MCF 10A (cell line): ENCODE results near the gene INSL3. TPM values are rescaled to one million over a fixed set of nuclear protein-coding genes. Genes with fewer than 3 reads are reported as not detected.
A peak's percentile ranks its signal among the peaks of the same experiment; 100 is the strongest.
"Not testable (repeated sequence)": the region's sequence is repeated elsewhere in the genome, so short reads cannot be mapped to it uniquely, and the experiment has no call there.

Source experiments
- BruUV-seq: library from RNA; stranded (reverse); fragments of 400-500 nt; replicated peaks from 2 replicates; lab custom pipeline; 2021; lab: Mats Ljungman, UMichigan
- CTCF ChIA-PET: fragments of 300-600 bp; sonication (Branson Sonifier 250); formaldehyde crosslinking; extraction: SDS; loops from one replicate; lab custom pipeline; 2021; ENCODE audit warnings: antibody characterized with exemption, inconsistent platforms; lab: Yijun Ruan, JAX
- POLR2A ChIA-PET: fragments of 300-600, 350-650 bp; sonication (Branson Sonifier 250); formaldehyde crosslinking; extraction: SDS; loops from one replicate; lab custom pipeline; 2020; ENCODE audit warnings: antibody characterized with exemption, inconsistent platforms; lab: Yijun Ruan, JAX
- DNase-seq: peaks from one replicate; pipeline ENCODE4 v3.0.0-alpha.2; 2018; ENCODE audit not compliant: unreplicated experiment
- H3K27ac Mint-ChIP-seq: one replicate; pipeline ENCODE4 v1.8.0; 2022; ENCODE audit warnings: mild to moderate bottlenecking, low read depth, mixed read lengths; ENCODE audit not compliant: unreplicated experiment
- H3K27me3 Mint-ChIP-seq: one replicate; pipeline ENCODE4 v1.8.0; 2022; ENCODE audit warnings: mixed read lengths; ENCODE audit not compliant: insufficient read depth, unreplicated experiment
- H3K36me3 Mint-ChIP-seq: one replicate; pipeline ENCODE4 v1.8.0; 2022; ENCODE audit warnings: mild to moderate bottlenecking, moderate library complexity, mixed read lengths; ENCODE audit not compliant: insufficient read depth, unreplicated experiment
- H3K4me1 Mint-ChIP-seq: one replicate; pipeline ENCODE4 v1.8.0; 2022; ENCODE audit warnings: mixed read lengths; ENCODE audit not compliant: insufficient read depth, unreplicated experiment
- H3K4me3 Mint-ChIP-seq: one replicate; pipeline ENCODE4 v1.8.0; 2022; ENCODE audit warnings: mild to moderate bottlenecking, moderate library complexity, mixed read lengths; ENCODE audit not compliant: unreplicated experiment
- H3K9me3 Mint-ChIP-seq: one replicate; pipeline ENCODE4 v1.8.0; 2022; ENCODE audit warnings: mixed read lengths; ENCODE audit not compliant: unreplicated experiment
- CTCF ChIP-seq: fragments of 200-600 bp; IDR thresholded peaks from one replicate; pipeline ENCODE4 v1.8.0; 2022; ENCODE audit warnings: antibody characterized with exemption, mild to moderate bottlenecking; ENCODE audit not compliant: unreplicated experiment
- intact Hi-C: fragments of 100-400 bp; cut with micrococcal nuclease; formaldehyde crosslinking; loops from 2 replicates; pipeline ENCODE4 v1.14.1; 2022
- total RNA-seq: library from RNA; stranded (reverse); gene quantifications from 2 replicates; pipeline ENCODE4 v1.2.3, GENCODE V29; 2022

INSL3 gene
- total RNA-seq, 1 experiment from 2014 or later, result not detected

DNA sequence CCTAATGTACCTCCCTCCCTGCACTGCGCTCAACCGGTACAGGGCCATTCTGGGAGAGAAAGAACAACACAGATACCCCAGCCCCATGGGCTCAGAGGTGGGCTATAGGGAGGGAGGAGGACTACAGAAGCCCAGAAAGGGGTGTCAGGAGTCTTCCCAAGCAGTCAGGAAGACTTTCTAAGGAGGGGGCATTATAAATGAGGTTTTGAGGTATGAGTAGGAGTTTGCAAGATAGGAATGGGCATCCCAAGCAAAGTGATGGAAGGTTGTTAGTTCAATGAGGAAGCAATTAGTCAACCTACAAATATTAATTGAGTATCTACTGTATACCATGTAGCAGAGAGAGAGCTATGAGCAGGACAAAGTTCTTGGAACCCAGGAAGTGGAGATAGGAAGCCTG lies 32.7 kb downstream of the INSL3 start:
- Mint-ChIP-seq H3K36me3 (no peaks in the 10 kb centered on the region), H3K4me3 (no peak overlapping the region), H3K9me3 (no peaks in the 10 kb centered on the region), H3K27ac (no peak overlapping the region), H3K27me3 (no peaks in the 10 kb centered on the region), H3K4me1 (peaks cover 10% of the 10 kb centered on the region)
- no TSS peak for BruUV-seq
- ChIA-PET POLR2A (no interaction called here), CTCF (interaction anchor here (1.0 kb wide), 1 partner anchor 14 kb away, joined by 5 read pairs; no protein-coding TSS in a partner anchor)
- intact Hi-C loops, result no loop called here
- no peak for TF ChIP-seq CTCF
- no peak for DNase-seq

DNA sequence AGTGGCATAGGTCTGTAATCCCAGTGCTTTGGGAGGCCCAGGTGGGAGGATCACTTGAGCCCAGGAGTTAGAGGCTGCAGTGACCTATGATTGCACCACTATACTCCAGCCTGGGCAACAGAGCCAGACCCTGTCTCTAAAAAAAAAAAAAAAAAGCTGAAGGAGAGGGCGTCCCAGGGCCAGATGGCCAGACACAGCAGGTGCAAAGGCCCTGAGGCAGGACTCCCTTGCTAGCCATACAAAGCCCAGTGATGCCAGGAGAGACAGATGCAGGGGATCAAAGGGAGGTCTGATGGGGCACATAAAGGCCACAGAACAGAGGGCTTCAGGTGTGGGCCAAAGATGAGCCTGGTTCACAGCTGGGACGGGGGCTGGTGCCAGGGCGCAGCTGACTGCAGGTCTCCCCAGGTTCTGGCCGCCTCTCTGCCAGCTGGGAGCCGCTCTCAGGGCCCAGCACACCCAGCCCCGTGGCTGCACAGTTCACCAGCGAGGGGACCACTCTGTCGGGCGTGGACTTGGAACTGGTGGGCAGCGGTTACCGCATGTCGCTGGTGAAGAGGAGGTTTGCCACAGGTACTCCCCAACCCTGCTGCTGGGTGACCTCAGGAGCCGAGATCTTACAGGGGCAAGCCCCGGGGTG lies 33.9 kb downstream of the INSL3 start:
- Mint-ChIP-seq H3K27me3 (no peaks in the 10 kb centered on the region), H3K36me3 (no peaks in the 10 kb centered on the region), H3K9me3 (no peaks in the 10 kb centered on the region), H3K27ac (no peak overlapping the region), H3K4me1 (peaks cover 10% of the 10 kb centered on the region), H3K4me3 (no peak overlapping the region)
- no peak for TF ChIP-seq CTCF
- BruUV-seq, result no TSS peak
- no peak for DNase-seq
- POLR2A ChIA-PET, result no interaction called here
- CTCF ChIA-PET, result interaction anchor here (0.6 kb wide), 1 partner anchor 358 kb away, joined by 4 read pairs; no protein-coding TSS in a partner anchor
- intact Hi-C loops, result no loop called here

DNA sequence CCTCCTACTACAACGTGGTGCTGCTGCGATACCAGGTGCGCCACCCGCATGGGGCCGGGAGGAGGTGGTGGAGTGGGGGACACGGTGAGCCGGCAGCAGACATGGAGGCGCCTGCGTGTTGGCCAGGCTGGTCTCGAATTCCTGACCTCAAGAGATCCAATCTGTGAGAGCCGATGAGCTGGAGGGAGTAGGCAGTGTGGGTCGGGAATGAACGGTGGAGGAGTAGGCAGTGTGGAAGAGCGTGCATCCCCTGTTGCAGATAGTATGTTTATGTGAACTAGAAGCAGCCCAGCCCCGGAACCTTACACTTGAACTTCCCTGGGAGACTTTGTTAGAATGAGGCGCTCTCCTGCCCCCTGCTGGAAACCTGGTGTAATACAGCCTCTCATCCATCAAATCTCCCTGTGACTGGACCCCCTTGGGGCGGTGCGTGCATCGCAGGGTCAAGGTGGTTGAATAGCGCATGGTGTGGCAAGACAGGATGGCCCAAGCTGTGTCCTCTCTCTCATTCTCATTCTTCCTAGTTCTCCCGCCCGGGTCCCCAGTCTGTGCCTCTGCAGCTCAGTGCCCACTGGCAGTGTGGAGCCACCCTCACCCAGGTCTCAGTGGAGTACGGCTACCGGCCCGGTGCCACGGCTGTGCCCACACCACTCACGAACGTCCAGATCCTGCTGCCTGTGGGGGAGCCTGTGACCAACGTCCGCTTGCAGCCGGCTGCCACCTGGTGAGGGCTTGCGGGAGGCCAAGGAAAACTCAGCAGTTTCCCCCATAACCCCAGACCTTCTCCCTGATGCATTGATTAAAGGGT lies 36.9 kb downstream of the INSL3 start:
- H3K4me1 Mint-ChIP-seq, result peaks cover 5% of the 10 kb centered on the region
- H3K9me3 Mint-ChIP-seq, result no peaks in the 10 kb centered on the region
- H3K4me3 Mint-ChIP-seq, result no peak overlapping the region
- H3K36me3 Mint-ChIP-seq, result no peaks in the 10 kb centered on the region
- peak; percentile 79 for TF ChIP-seq CTCF
- peak; percentile 80 for DNase-seq
- ChIA-PET CTCF (interaction anchor here (0.6 to 3.3 kb wide), 19 partner anchors 9 to 472 kb away, joined by 3 to 23 read pairs (median 3); partner anchors contain the start of genes B3GNT3 and PGLS), POLR2A (no interaction called here)
- intact Hi-C loops, result loop anchor here (1.0 kb wide), 1 partner anchor 71 kb away; no protein-coding TSS in a partner anchor
- no TSS peak for BruUV-seq
- no peak overlapping the region for H3K27ac Mint-ChIP-seq
- no peaks in the 10 kb centered on the region for H3K27me3 Mint-ChIP-seq

GRCh38 chr19:17783721-17784120 lies 37.6 kb downstream of the INSL3 start:
- H3K27me3 Mint-ChIP-seq, POLR2A ChIA-PET, BruUV-seq, DNase-seq, H3K9me3 Mint-ChIP-seq, H3K4me3 Mint-ChIP-seq, H3K27ac Mint-ChIP-seq, H3K36me3 Mint-ChIP-seq: not testable (repeated sequence)
- CTCF ChIA-PET, result interaction anchor here (0.6 to 3.3 kb wide), 14 partner anchors 8 to 288 kb away, joined by 3 to 23 read pairs (median 4); partner anchors contain the start of genes B3GNT3 and PGLS
- peaks cover 11% of the 10 kb centered on the region for H3K4me1 Mint-ChIP-seq
- intact Hi-C loops, result loop anchor here (1.0 kb wide), 1 partner anchor 72 kb away; no protein-coding TSS in a partner anchor
